HG03378 (cell line): ENCODE measurements around the gene EIF5B.
"Not testable (repeated sequence)": the region's sequence is repeated elsewhere in the genome, so short reads cannot be mapped to it uniquely, and the experiment has no call there.

ENCODE experiments used
- ATAC-seq: cut with Tn5 transposase; IDR thresholded peaks from one replicate; pipeline ENCODE4 v1.9.1; 2021; ENCODE audit warnings: mild to moderate bottlenecking, moderate library complexity; ENCODE audit not compliant: unreplicated experiment

EIF5B gene

GRCh38 chr2:99356853-99357252, 19.7 kb downstream of the EIF5B start:
- ATAC-seq: peak; percentile 49

DNA sequence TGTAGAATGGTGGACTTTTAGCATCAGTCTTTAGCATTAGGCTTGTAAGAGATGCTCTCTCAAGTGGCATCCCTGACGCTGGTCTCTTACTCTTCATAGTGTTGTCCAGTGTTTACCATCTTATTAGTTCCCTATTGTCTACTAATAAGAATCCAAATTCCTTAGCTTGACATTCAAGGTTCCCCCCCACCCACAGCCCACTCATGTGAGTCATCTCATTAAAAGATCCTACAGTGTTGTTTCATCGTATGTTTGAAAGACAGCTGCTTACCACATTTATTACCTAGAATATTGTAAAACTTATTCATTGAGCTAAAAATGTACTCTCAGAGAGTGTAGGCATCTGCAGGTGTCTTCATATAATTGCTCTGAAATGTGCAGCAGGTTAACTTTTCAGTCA, 28.5 kb downstream of the EIF5B start:
- ATAC-seq: no peak

DNA sequence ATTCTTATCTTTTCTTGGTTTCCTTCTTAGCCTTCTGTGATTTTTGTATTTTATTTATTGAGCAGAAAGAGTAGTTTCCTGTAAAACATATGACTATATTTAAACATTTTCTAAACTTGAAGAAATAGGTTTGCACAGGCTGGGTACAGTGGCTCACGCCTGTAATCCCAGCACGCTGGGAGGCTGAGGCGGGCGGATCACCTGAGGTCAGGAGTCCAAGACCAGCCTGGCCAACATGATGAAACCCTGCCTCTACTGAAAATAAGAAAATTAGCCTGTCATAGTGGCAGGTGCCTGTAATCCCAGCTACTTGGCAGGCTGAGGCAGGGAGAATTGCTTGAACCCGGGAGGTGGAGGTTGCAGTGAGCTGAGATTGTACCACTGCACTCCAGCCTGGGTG, 31.7 kb downstream of the EIF5B start:
- not testable (repeated sequence) for ATAC-seq

DNA sequence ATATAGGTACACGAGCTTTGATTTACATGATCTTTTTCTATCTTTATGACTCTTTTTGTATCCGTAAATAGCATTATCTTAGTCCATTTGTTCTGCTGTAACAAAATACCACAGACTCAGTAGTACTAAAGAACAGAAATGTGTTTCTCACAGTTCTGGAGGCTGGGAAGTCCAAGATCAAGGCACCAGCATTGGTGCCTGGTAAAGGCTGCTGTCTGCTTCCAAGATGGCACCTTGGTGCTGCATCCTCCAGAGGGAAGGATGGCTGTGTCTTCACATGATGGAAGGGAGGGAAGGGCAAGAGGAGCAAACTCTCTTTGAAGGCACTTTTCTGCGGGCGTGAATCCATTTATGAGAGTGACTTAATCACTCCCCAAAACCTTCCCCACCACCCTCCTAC, 36.0 kb downstream of the EIF5B start:
- ATAC-seq: no peak

DNA sequence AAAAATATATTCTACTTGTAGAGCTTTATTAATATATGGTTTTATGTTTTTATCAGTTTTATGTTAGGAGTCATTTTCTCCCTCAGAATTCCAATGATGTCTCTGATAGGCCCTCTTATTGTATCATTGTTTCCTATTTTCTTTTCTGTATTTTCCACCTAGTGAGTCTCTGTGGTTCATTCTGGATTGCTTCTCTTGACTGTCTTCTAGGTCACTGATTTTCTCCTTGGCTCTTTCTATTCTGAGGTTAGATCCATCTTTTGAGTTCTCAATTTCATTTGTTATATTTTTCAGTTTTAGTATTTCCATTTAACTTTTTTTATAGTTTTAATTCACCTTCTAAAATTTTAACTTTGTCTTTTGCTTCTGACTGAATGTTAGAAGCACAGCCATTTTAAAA, 37.6 kb downstream of the EIF5B start:
- ATAC-seq: no peak

DNA sequence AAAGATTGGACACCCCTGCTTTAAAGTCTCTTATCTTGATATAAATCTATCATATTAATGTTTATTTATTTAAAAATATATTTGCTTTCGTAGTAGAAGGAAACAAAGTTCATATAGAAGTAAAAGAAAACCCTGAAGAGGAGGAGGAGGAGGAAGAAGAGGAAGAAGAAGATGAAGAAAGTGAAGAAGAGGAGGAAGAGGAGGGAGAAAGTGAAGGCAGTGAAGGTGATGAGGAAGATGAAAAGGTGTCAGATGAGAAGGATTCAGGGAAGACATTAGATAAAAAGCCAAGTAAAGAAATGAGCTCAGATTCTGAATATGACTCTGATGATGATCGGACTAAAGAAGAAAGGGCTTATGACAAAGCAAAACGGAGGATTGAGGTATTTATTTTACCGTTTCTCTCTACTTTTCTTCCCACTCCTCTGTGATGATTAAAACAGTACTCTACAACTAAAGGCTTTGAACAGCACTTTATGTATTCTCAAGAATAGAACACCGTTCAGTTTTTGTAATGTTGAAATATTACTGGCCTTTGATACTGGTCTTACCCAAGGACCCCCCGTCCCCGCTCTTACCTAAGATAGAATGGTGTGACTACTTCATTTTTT, 39.2 kb downstream of the EIF5B start:
- ATAC-seq: no peak

DNA sequence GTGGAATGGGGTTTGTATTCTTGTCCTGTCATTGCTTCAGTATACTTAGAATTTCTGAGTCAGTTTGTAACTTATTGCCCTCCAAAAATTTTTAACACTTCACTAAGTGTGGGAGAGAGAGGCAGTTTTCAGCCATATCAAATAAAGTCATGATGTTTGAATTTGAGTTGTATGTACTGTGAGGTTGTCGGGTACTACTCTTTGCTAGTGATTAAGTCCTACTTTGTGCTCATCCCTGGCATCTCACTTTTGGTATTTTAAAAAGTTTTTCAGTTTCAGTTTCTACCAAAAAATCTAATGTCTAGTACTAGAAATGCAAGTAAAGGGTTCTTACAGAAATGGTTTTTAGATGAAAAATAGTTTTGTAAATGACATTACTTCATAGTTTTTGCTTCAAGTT, 40.7 kb downstream of the EIF5B start:
- ATAC-seq: no peak

- ATAC-seq: no peak
Measured at GRCh38 chr2:99380376-99381010, 43.3 kb downstream of the EIF5B start.

GRCh38 chr2:99382143-99382542, 45.0 kb downstream of the EIF5B start:
- ATAC-seq: no peak

- ATAC-seq: no peak
Measured at GRCh38 chr2:99386011-99386410, 48.8 kb downstream of the EIF5B start.

DNA sequence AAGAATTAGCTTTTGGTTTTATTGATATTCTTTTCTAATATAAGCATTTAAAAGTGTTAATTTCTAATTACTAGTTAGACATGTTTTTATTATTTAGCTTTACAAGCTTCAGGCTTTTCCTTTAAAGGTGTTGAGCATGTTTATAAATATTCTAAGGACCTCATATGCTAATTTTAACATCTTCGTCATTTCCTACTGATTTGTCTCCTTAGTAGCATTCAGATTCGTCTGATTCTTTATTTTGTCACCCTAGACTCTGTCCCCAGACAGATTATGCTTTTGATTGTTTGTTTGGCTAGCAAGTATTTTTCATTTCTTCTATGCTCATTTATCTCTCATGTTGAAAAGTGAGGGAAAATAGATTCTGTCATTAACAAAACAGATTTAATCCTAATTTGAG, 51.7 kb downstream of the EIF5B start:
- no peak for ATAC-seq

- no peak for ATAC-seq
Measured at GRCh38 chr2:99389371-99389770, 52.2 kb downstream of the EIF5B start.

- ATAC-seq: no peak
Measured at GRCh38 chr2:99389946-99390345, 52.8 kb downstream of the EIF5B start.

DNA sequence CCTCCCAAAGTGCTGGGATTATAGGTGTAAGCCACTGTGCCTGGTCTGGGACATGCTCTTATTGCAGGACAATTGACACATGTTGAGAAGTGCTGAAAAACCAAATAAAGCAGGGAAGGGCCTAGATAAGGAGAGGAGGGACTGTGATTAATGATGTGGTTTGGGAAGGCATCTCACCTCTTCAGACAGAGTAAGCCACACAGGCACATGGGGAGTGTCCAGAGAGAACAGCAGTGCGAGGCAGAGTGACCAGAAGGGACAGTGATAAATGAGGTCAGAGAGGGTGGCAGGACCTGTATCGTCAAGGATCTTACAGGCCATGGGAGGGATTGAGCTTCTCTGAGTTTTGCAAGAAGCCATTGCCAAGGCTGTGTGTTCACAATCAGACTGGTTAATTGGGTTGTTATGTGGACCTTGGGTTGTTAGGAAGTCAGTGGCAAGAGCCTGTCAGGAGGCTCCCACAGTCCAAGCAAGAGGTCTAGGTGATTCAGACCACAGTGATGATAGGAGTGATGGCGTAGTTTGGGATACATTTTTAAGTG, 58.5 kb downstream of the EIF5B start:
- ATAC-seq: no peak

- ATAC-seq: no peak
Measured at GRCh38 chr2:99397266-99397920, 60.2 kb downstream of the EIF5B start.

DNA sequence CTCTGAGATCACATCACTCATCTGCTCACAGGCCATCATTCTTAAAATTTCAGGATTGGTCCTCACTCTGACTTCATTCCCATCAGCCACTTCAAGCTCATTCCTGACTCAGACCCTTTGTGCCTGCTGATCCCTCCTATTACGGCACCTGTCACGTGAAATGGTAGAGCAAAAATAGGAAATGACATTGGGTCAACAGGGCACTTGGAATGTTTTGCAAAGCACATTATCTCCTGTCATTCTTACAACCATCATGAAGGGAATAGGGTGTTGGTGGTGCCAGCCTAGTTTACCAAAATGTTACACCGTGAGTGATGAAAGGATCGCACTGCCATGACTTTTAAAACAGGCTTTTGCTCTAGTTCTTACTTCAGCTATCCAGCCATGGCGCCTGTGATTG, 61.1 kb downstream of the EIF5B start:
- no peak for ATAC-seq

GRCh38 chr2:99399063-99399462, 61.9 kb downstream of the EIF5B start:
- no peak for ATAC-seq

- no peak for ATAC-seq
Measured at GRCh38 chr2:99399795-99400194, 62.6 kb downstream of the EIF5B start.

- ATAC-seq: no peak
Measured at GRCh38 chr2:99401841-99402240, 64.7 kb downstream of the EIF5B start.

GRCh38 chr2:99403084-99403483, 65.9 kb downstream of the EIF5B start:
- no peak for ATAC-seq

DNA sequence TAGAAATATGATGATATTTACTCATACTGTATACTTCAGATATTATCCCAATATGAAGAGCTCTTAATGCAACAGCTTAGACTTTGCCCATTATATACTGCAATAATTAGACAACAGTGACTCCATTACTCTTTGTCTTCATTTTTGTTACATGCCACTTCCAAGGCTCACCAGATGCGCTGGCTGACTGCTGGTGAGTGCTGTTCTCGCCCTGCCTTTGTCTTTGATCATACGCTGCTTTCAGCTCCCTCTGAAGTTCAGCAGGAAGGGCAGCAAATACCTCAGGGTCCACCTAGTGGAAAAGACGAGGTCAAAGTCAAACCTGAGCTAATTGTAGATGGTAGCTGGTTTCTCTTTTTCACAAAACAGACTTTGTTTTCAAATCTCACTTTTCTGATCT, 66.3 kb downstream of the EIF5B start:
- no peak for ATAC-seq
